Renal cortex interstitium (tissue), 11 donors: ENCODE results near the gene MDM1. TPM values are rescaled to one million over a fixed set of nuclear protein-coding genes. Genes with fewer than 3 reads are reported as not detected.

ENCODE experiments used
- DNase-seq, 11 donors: peaks; one replicate each; pipeline ENCODE4 v3.0.0-alpha.2; 2013; ENCODE audit warnings: low read depth in 9 of 11, low spot score in 4 of 11; ENCODE audit errors: extremely low read depth in 1 of 11
- polyA plus RNA-seq, 3 donors: library from polyadenylated mRNA; unstranded; fragments of 120-200 nt; gene quantifications; one replicate each; pipeline ENCODE4 v1.2.1, GENCODE V29; 2013; ENCODE audit not compliant: insufficient read length in 3 of 3

MDM1 gene
- polyA plus RNA-seq, 3 donors, result 33.6 to 36.8 (median 36.1) TPM

GRCh38 chr12:68364328-68364727, 32.2 kb upstream of the MDM1 start:
- no peak for DNase-seq

DNA sequence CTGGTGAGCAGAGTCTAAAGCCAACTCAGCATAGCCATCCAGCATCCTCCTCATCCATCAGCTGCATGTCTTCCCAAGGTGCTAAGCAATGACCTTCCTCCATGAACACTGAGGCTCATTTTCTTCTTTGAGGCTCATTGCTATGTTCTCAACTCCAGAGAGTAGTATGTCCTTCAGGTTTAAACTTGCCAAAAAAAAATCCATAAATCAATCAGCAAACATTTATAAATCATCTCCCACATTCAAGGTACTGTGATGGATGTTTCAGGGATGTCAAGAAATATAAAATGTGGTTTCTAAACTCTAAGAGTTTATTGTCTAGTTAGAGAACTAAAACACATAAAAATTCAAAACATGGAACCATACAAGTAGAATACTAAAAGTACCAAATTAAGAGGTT, 29.8 kb upstream of the MDM1 start:
- DNase-seq, result no peak

GRCh38 chr12:68359674-68360073, 27.5 kb upstream of the MDM1 start:
- DNase-seq, result no peak

GRCh38 chr12:68358532-68359485, 26.6 kb upstream of the MDM1 start:
- DNase-seq, result peak; percentile 54 to 84 (median 62)

GRCh38 chr12:68356986-68357385, 24.8 kb upstream of the MDM1 start:
- DNase-seq, result no peak

- no peak for DNase-seq
Measured at GRCh38 chr12:68356060-68356695, 24.0 kb upstream of the MDM1 start.

GRCh38 chr12:68354977-68355541, 22.9 kb upstream of the MDM1 start:
- no peak for DNase-seq

- DNase-seq, result no peak
Measured at GRCh38 chr12:68352067-68352466, 19.9 kb upstream of the MDM1 start.

DNA sequence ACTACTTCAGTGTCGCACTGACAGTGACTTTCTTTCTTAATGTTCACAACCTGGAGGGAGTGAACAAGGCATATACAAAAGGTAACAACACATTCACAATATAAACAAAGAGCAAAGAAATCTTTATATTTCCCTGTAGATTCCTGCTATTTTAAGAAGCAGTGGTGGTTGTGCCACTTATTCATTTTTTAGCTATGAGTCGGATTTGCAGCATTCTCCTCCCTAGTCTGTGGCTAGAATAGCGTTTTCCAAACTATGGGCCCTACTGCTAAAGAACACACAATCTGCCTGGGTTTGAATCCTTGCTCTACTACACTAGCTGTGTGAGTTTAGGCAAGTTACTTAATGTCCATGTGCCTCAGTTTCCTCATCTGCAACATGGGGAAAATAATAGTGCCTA, 18.6 kb upstream of the MDM1 start:
- no peak for DNase-seq

DNA sequence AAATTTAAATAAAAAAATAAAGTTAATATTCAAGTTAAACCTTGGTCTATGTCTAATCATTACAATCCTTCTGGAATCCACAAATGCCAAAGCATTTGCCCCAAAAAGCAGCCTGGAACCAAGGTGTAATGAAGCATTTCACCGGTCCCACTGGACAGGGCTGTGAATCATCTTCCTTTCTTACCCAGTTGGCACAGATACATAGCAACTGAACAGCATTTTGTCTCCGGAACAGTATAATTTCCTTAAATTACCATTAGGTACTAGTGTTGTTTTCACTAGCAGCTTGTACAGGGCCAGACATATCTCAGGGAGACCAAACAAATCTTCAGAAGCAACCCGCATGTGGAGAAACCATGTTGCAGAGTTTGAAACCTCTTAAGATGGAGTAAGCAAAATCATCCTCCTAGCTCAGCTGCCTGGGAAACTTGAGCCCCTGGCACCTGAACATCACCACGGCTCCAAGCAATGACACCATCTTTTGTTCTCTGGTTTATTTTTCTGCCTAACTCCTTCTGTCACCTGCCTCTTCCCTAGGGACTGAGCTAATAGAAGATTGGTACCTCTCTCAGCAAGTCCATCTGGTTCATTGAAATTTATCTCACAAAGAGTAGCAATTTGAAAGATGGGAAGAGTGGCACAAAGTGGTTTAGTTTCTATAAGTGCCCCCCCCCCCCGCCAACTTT, 17.9 kb upstream of the MDM1 start:
- DNase-seq, result no peak

DNA sequence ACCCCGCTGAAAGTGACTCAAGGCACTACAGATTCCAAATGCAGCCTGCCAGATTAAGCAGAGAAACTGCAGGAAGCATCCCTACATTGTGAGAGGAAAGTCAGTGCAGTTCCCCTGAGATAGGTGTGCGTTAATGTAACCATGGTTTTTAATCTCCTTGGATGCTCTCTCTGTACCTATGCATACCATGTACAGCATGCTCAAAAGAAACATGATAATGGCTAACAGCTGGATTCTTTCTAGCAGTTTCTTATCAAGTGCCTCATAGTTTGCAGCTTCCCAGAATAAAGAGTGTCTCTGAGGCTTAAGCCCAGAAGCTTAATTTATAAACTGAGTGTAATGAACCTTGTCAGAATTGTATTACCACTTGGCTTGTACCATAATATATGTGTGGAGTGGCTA, 17.1 kb upstream of the MDM1 start:
- no peak for DNase-seq

GRCh38 chr12:68348419-68348818, 16.3 kb upstream of the MDM1 start:
- no peak for DNase-seq

- no peak for DNase-seq
Measured at GRCh38 chr12:68345763-68346162, 13.6 kb upstream of the MDM1 start.

DNA sequence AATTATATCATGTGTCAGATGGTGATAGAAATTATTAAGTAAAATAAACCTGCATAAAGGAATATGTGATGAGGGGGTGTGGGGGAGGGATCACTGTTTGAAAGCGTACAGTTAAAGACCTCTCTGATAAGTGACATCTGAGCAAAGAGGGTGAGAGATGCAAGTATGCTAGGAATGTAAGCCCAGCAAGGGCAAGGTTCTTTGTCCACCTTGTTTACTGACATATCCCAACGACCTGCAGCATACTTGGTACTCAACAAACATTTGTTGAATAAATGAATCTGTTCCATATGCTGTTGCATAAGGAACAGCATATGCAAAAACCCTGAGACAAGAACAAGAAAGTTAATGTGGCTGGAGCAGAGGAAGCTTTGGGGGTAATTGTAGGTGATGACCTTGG, 12.0 kb upstream of the MDM1 start:
- no peak for DNase-seq

DNA sequence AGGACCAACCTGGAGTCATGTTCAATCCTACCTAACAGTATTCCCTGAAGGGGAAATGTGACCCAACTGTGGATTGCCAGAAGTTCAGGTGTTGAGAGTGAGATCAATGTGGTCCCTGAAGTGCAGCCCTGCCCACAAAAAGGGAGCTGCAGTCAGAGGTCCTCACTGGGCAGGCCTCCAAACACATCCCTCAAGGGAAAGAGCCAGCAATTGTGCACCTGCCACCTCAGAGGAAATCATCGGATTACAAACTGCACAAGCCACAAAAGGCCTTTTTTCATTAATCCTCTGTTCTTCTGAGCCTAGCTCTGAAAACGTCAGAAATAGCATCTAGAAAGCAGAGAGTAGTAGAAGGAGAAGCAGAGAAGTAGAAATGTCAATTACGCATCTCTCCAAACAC, 10.8 kb upstream of the MDM1 start:
- no peak for DNase-seq

GRCh38 chr12:68341822-68342221, 9.7 kb upstream of the MDM1 start:
- no peak for DNase-seq

- no peak for DNase-seq
Measured at GRCh38 chr12:68340404-68341270, 8.5 kb upstream of the MDM1 start.

DNA sequence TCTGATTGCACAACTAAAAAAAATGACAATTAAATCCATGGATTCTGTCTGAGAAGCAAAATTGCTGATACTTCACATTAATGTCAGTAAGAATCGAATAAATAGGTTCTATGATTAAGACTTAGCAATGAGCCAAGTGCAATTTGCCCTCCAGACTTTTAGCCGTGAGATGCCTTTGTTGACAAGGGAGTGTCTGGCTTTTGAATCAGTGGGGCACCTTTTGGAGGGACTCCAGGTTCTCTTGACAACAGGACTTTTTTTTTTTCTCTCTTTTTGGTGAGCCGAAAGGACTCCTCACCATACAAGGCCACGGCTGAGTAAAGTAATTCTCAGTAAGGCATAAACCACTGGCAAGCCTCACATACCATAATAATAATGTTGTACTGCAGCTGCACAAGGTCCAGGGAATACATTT, 4.7 kb upstream of the MDM1 start:
- no peak for DNase-seq

DNA sequence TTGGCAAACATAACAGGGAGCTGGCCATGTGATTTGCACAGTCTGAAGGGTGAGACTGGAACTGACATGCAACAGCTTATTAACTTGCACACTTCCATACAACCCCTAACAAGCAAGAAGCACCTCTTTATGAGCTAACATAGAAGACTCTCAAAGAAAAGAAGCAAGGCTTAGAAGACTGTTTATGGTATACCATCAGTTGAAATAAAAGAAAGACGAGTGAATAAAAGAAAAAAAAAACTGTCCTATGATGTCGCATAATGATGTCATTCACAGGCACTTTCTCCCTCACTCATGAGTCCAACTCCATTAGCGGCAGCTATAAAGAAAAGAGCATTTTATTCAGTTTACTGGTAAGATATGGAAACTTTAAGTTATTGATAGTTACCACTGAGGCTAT, 3.3 kb upstream of the MDM1 start:
- DNase-seq, result no peak
